Body of pancreas (tissue), 4 donors: ENCODE results near the gene TLCD3B. TPM values are rescaled to one million over a fixed set of nuclear protein-coding genes. Genes with fewer than 3 reads are reported as not detected.

ENCODE experiments used
- ATAC-seq: fragments of 150-250 bp; one replicate; pipeline ENCODE4 v1.9.1; 2016
- DNase-seq, 4 donors: peaks; one replicate each; pipeline ENCODE4 v3.0.0-alpha.2; 2019
- H3K27ac ChIP-seq, 4 donors: fragments of 200-600 bp; sonication (generic); 1 replicate in 3 of 4; 2 replicates in 1 of 4; pipeline versions ENCODE4 v1.5.1 to v1.6.1; 2016 to 2019; ENCODE audit warnings: mild to moderate bottlenecking in 1 of 4, mixed read lengths in 1 of 4, moderate library complexity in 1 of 4
- H3K27me3 ChIP-seq, 2 donors: fragments of 200-600 bp; sonication (generic); one replicate each; pipeline ENCODE4 v1.6.0; 2016; ENCODE audit warnings: mild to moderate bottlenecking in 1 of 2
- H3K36me3 ChIP-seq, 2 donors: fragments of 200-600 bp; sonication (generic); replicated peaks in 1 of 2; 2 replicates each; pipeline ENCODE4 v1.5.1; 2016; ENCODE audit warnings: low read depth in 2 of 2; ENCODE audit not compliant: insufficient read depth in 1 of 2
- H3K4me1 ChIP-seq: fragments of 200-600 bp; sonication (generic); one replicate; pipeline ENCODE4 v1.6.0; 2016
- H3K4me3 ChIP-seq, 2 donors: fragments of 200-600 bp; sonication (generic); 1 replicate in 1 of 2; 2 replicates in 1 of 2; pipeline ENCODE4 v1.5.1; 2016 to 2019
- H3K9me3 ChIP-seq, 3 donors: fragments of 200-600 bp; sonication (generic); 1 replicate in 2 of 3; 2 replicates in 1 of 3; pipeline ENCODE4 v1.5.1; 2016
- POLR2A ChIP-seq, 3 donors: fragments of 450-650 bp; IDR thresholded peaks; one replicate each; pipeline ENCODE4 v1.6.1; 2016; ENCODE audit warnings: antibody characterized with exemption in 3 of 3, mild to moderate bottlenecking in 2 of 3
- WGBS, 2 donors: methylation state at CpG; one replicate each; pipeline ENCODE4 v1.1.5; 2017; 5-methylcytosine and 5-hydroxymethylcytosine counted together
- intact Hi-C: fragments of 100-400 bp; cut with DNase I; formaldehyde crosslinking; loops from one replicate; pipeline ENCODE4 v1.15.1; 2023
- total RNA-seq, 2 donors: library from RNA; depleted of rRNA; stranded (reverse); fragments of >200 nt; gene quantifications; one replicate each; pipeline ENCODE4 v1.1.0, GENCODE V29; 2016
- TF ChIP-seq, protein P1 (sequence below), 7 experiments: fragments of 450-650 bp in 4 of 7; fragments of 200-600 bp in 3 of 7; sonication (generic) in 3 of 7; IDR thresholded peaks; one replicate each; pipeline ENCODE4 v1.5.1; 2016 to 2019; ENCODE audit warnings: antibody characterized with exemption in 7 of 7

The TLCD3B gene
- total RNA-seq, 2 donors from 2014 or later: not detected

DNA sequence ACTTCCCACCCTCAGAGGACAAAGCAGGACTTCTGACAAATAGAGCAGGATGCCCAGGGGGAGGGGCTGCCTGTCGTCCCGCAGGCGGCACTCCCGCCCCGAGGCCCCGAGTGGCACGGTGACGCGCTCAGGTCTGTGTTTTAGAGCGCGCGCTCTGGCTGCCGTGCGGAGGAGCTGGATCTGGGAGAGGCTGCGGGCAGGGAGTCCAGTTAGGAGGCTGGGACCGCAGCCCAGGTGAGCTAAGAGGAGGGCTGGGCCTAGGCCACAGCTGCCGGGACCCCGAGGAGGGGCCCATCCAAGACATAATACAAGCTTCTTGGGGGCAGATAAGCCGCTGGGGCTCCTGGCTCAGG lies 26.7 kb downstream of the TLCD3B start:
- no peak overlapping the region for H3K27ac ChIP-seq
- H3K9me3 ChIP-seq: no peaks in the 10 kb centered on the region
- H3K4me3 ChIP-seq: no peak overlapping the region
- TF ChIP-seq, protein P1, sequence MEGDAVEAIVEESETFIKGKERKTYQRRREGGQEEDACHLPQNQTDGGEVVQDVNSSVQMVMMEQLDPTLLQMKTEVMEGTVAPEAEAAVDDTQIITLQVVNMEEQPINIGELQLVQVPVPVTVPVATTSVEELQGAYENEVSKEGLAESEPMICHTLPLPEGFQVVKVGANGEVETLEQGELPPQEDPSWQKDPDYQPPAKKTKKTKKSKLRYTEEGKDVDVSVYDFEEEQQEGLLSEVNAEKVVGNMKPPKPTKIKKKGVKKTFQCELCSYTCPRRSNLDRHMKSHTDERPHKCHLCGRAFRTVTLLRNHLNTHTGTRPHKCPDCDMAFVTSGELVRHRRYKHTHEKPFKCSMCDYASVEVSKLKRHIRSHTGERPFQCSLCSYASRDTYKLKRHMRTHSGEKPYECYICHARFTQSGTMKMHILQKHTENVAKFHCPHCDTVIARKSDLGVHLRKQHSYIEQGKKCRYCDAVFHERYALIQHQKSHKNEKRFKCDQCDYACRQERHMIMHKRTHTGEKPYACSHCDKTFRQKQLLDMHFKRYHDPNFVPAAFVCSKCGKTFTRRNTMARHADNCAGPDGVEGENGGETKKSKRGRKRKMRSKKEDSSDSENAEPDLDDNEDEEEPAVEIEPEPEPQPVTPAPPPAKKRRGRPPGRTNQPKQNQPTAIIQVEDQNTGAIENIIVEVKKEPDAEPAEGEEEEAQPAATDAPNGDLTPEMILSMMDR (IDR thresholded peaks at IDR 0.05): no peak
- no peak for TF ChIP-seq POLR2A (IDR thresholded peaks at IDR 0.05)
- ATAC-seq (no peak), DNase-seq (no peak)
- intact Hi-C loops: loop anchor here (10.0 kb wide), 2 partner anchors 100 to 300 kb away; partner anchors contain the start of gene ASPHD1
- H3K27me3 ChIP-seq: no peaks in the 10 kb centered on the region
- 61 to 69% methylated on average over 4 to 18 of the region's 19 CpGs for WGBS, 2 donors
- no peaks in the 10 kb centered on the region for H3K36me3 ChIP-seq
- peaks cover 10% of the 10 kb centered on the region for H3K4me1 ChIP-seq

DNA sequence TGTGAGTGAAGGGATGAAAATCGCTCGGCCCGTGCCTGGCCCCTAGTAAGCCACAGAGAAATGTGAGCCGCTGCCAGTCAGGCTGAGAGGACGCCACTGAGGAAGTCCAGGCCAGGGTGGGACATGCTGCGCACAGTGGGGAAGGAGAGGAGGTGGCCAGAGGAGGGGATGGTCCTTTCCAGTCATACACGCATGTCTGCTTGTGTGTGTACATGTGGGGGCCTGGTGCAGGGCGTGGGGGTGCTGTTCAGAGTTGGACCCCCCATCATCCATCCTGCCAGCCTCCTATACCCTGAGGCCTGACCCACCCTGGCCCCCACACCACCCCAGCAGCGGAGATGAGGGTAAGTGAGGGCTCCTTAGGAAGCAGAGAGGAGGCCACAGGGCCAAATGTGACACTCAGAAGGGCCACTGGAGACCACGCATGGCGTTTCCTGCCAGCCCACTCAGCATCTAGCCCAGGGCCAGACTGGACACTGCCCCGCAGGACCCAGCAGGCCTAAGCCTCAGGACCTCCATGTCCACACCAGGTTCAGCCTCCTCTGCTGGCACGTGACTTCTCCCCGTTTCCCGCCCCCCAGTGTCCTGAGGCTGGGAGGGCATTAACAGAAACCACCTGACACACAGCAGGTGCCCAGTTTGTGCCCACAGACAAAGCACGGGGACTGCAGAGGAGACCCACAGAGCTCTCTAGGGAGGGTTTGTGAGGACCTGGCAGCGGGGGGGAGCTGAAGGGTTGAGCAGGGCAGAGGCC lies 27.2 kb downstream of the TLCD3B start:
- DNase-seq (no peak), ATAC-seq (no peak)
- WGBS, 2 donors: 81 to 87% methylated on average over 15 to 17 of the region's 17 CpGs
- Histone ChIP-seq H3K27me3 (no peaks in the 10 kb centered on the region), H3K27ac (no peak overlapping the region), H3K4me1 (peaks cover 10% of the 10 kb centered on the region), H3K36me3 (no peaks in the 10 kb centered on the region), H3K4me3 (no peak overlapping the region), H3K9me3 (no peaks in the 10 kb centered on the region)
- intact Hi-C loops: loop anchor here (10.0 kb wide), 2 partner anchors 99 to 299 kb away; partner anchors contain the start of gene ASPHD1
- TF ChIP-seq POLR2A (IDR thresholded peaks at IDR 0.05): no peak
- TF ChIP-seq, protein P1 (IDR thresholded peaks at IDR 0.05): no peak

DNA sequence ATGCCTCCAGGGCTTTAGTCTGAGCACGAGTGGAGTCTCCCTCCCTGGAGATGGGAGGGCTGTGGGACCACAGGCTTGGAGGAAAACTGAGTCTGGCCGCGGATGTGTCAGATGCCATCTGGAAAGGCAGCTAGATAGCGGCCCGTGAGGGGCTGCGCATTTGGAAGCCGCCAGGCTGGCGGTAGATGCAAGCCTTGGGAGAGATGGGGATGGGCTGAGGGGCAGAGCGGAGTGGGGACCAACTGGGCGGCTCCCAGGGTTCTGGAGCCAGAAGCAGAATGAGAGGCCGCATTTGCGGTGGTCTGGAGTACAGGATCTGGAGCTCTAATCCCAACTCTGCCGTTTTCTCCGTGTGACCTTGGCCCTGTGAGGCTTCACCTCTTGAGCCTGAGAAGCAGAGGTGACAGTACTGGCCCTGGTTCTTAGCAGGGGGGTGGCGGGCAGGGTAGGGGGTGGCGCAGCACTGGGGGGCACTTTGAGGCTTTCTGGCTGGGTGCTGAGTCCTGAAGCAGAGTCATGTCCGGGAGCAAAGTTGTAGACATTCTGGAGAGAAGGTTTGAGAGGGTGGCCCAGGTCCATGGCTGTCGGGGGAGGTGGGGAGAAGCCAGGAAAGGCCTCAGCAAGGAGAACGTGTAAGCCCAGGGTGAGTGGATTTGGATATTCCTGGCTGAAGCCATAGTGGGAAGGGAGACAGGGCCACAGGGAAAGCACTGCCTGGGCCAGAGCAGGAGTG lies 28.3 kb downstream of the TLCD3B start:
- no peaks in the 10 kb centered on the region for H3K27me3 ChIP-seq
- peaks cover 0 to 2% of the 10 kb centered on the region in 2 donors for H3K36me3 ChIP-seq
- intact Hi-C loops: loop anchor here (10.0 kb wide), 2 partner anchors 98 to 298 kb away; partner anchors contain the start of gene ASPHD1
- DNase-seq (no peak), ATAC-seq (no peak)
- 85 to 89% methylated on average over 16 to 19 of the region's 19 CpGs for WGBS, 2 donors
- H3K4me1 ChIP-seq: peaks cover 10% of the 10 kb centered on the region
- no peaks in the 10 kb centered on the region for H3K9me3 ChIP-seq
- H3K27ac ChIP-seq: no peak overlapping the region
- TF ChIP-seq, protein P1 (IDR thresholded peaks at IDR 0.05): no peak
- TF ChIP-seq POLR2A (IDR thresholded peaks at IDR 0.05): no peak
- H3K4me3 ChIP-seq: no peak overlapping the region

DNA sequence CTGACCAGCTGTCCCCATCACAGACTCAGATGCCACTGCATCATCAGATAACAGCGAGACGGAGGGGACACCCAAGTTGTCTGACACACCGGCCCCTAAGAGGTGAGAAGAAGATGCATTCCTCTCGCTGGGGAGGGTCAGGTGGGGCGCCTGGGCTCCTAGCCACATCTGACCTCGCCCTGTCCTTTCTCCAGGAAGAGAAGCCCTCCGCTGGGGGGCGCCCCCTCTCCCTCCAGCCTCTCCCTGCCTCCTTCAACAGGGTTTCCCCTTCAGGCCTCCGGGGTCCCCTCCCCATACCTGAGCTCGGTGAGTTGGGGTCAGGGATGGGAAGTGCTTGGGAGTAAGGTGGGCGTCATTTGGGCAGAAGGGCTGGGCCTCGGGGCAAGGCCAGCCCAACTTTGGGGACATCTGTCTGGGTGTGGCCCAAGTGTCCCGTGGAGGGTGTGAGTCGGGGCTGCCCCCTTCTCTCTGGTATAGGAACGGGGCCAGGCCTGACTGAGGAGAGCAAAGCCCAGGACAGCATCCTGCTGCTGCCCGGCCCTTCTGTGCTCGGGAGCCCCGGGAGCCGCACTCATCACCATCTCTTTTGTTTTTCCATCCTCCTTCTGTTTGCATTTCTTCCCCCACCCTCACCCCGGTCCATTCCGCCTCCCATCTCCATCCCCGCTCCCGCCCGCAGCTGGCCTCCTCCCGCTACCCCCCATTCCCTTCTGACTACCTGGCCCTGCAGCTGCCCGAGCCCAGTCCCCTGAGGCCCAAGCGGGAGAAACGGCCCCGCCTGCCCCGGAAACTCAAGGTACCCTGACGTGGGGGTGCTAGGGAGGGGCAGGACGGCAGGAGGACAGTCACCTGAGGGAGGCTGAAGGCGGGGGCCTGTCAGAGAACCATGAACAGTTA lies 30.1 kb downstream of the TLCD3B start:
- TF ChIP-seq, protein P1 (IDR thresholded peaks at IDR 0.05): no peak
- no peak for TF ChIP-seq POLR2A (IDR thresholded peaks at IDR 0.05)
- DNase-seq: no peak

More for the DNA sequence above, 30.1 kb downstream of the TLCD3B start:
- no peaks in the 10 kb centered on the region for H3K9me3 ChIP-seq
- WGBS, 2 donors: 83 to 89% methylated on average over 26 to 33 of the region's 33 CpGs
- intact Hi-C loops: loop anchor here (10.0 kb wide), 2 partner anchors 96 to 296 kb away; partner anchors contain the start of gene ASPHD1
- ATAC-seq: no peak
- no peaks in the 10 kb centered on the region for H3K27me3 ChIP-seq
- no peak overlapping the region for H3K4me3 ChIP-seq
- no peak overlapping the region for H3K27ac ChIP-seq
- peaks cover 0 to 2% of the 10 kb centered on the region in 2 donors for H3K36me3 ChIP-seq
- peaks cover 20% of the 10 kb centered on the region for H3K4me1 ChIP-seq
